Measurements from ENCODE around the gene PTPN23.

The PTPN23 gene

GRCh38 chr3:47380601-47381316 lies at the start of gene PTPN23:
Gene PTPN23, plus strand, starts transcription at chr3:47381021. Its CDS starts 76 bp downstream, at chr3:47381097.
- TF ChIP-seq CTCF (IDR thresholded peaks at IDR 0.05; ENCODE audit: control extremely low read depth, extremely low read depth, low read depth, missing control alignments) = no peak
- peak; percentile 98 for DNase-seq (ENCODE audit: extremely low spot score)
- POLR2A ChIA-PET = interaction anchor here (0.8 to 1.3 kb wide), 3 partner anchors 9 to 18 kb away, joined by 3 to 6 read pairs (median 4); no protein-coding TSS in a partner anchor
- CTCF ChIA-PET = interaction anchor here (0.8 to 2.6 kb wide), 8 partner anchors 9 to 424 kb away, joined by 3 to 11 read pairs (median 4); partner anchors contain the start of gene ELP6

- POLR2A ChIA-PET = no interaction called here
- no peak for TF ChIP-seq CTCF (IDR thresholded peaks at IDR 0.05; ENCODE audit: control extremely low read depth, extremely low read depth, low read depth, missing control alignments)
- CTCF ChIA-PET = interaction anchor here (1.0 to 2.5 kb wide), 2 partner anchors 9 to 20 kb away, joined by 3 to 14 read pairs; no protein-coding TSS in a partner anchor
- no peak for DNase-seq (ENCODE audit: extremely low spot score)
Observed at GRCh38 chr3:47333907-47334306, 46.9 kb upstream of the PTPN23 start.

- TF ChIP-seq CTCF (IDR thresholded peaks at IDR 0.05; ENCODE audit: control extremely low read depth, extremely low read depth, low read depth, missing control alignments) = no peak
- DNase-seq (ENCODE audit: extremely low spot score) = no peak
- ChIA-PET CTCF (interaction anchor here (3.0 kb wide), 1 partner anchor 14 kb away, joined by 20 read pairs; no protein-coding TSS in a partner anchor), POLR2A (no interaction called here)
Observed at GRCh38 chr3:47337656-47338055, 43.2 kb upstream of the PTPN23 start.

GRCh38 chr3:47339951-47340350 lies 40.9 kb upstream of the PTPN23 start:
- ChIA-PET POLR2A (no interaction called here), CTCF (interaction anchor here (1.2 to 3.0 kb wide), 3 partner anchors 12 to 17 kb away, joined by 4 to 14 read pairs (median 5); no protein-coding TSS in a partner anchor)
- TF ChIP-seq CTCF (IDR thresholded peaks at IDR 0.05; ENCODE audit: control extremely low read depth, extremely low read depth, low read depth, missing control alignments) = no peak
- DNase-seq (ENCODE audit: extremely low spot score) = no peak

GRCh38 chr3:47340866-47341265 lies 40.0 kb upstream of the PTPN23 start:
- DNase-seq (ENCODE audit: extremely low spot score) = no peak
- POLR2A ChIA-PET = no interaction called here
- TF ChIP-seq CTCF (IDR thresholded peaks at IDR 0.05; ENCODE audit: control extremely low read depth, extremely low read depth, low read depth, missing control alignments) = no peak
- CTCF ChIA-PET = interaction anchor here (2.2 to 3.0 kb wide), 2 partner anchors 13 to 17 kb away, joined by 5 to 14 read pairs; no protein-coding TSS in a partner anchor

- CTCF ChIA-PET = interaction anchor here (1.1 to 3.0 kb wide), 4 partner anchors 14 to 28 kb away, joined by 4 to 14 read pairs (median 6); no protein-coding TSS in a partner anchor
- DNase-seq (ENCODE audit: extremely low spot score) = no peak
- POLR2A ChIA-PET = interaction anchor here (0.7 kb wide), 1 partner anchor 11 kb away, joined by 6 read pairs; no protein-coding TSS in a partner anchor
- no peak for TF ChIP-seq CTCF (IDR thresholded peaks at IDR 0.05; ENCODE audit: control extremely low read depth, extremely low read depth, low read depth, missing control alignments)
Observed at GRCh38 chr3:47342151-47342550, 38.7 kb upstream of the PTPN23 start.
